Measurements from ENCODE around the gene RBM3.

Gene RBM3

DNA sequence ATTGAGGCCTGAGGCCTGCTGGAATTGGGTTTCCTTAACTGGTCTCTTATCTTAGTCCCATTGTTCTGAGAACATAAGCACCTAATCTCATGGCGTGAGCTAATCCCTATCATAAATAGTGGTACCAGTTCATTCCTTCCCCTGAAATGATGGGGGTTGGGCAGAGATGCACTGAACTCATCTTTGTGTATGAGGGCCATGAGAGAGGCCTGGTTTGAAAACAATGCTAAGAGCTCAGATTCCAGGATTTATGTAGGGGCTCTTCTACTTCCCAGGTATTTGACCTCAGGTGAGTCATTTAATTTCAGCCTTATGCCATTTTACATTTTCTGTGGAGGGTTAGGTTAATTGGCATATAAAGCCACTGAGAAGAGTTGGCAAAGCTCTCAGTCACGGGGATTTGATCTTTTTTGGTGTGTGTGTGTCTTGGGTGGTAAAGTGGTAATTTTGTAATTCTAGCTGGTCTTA lies 4.4 kb downstream of the RBM3 start:
- DNase-seq: no peak

GRCh38 chrX:48579259-48579658 lies 5.0 kb downstream of the RBM3 start:
- DNase-seq: no peak

DNA sequence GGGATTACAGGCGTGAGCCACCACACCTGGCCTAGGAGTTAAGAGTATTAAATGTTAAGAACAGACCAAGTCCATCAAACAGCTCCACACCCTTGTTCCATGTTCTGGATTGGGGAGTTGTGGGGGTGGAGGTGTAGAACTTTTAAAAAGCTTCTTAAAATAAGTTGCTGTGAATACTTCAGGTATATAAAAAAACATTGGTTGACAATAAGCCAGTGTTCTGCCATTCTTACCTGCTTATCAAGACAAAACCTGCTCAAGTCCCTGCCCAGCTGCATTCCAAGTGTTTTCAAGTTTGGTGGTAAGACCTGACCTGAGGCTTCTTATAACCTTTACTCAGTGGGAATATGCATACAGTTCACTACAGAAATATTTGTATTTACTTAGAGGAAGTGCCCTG lies 6.4 kb downstream of the RBM3 start:
- no peak for DNase-seq

GRCh38 chrX:48584698-48585097 lies 10.4 kb downstream of the RBM3 start:
- no peak for DNase-seq

- no peak for DNase-seq
These were observed 15.3 kb downstream of the RBM3 start for GRCh38 chrX:48589482-48590162.

DNA sequence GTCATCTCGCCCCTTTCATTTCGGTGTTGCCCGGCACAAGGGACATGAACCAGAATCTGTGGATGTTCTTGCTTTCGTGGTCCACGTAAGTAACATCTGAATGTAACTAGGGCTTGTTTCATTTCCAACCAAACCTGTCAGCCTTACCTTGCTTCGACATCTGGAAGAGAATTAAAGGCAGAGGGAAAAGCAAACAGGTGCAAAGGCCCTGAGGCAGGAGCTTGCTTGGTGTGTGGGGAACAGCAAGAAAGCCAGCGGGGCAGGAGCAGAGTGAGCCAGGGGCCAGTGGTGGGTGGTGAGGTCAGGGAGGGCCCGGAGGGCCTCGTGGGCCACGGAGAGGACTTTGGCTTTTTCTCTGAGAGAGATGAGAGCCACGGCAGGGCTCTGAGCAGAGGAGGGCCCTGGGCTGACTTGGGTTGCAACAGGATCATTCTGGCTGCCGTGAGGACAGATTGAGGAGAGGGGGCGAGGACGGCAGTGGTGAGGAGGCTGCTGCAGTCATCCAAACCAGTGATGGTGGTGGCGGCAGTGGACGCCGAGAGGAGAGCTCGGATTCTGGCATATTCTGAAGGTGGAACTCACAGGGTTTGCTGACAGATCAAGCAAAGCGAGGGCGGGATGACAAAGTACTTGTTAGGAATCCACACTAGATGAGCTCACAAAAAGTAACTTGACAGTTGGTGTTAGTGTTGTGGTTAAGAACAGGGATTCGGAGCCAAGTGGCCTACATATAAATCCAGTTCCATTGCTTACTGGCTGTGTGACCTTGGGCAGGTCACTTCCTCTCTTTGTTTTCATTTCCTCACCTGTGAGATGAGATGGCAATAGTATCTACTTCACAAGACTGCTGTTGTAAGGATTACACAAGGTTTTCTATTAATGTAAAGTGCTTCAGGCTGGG lies 16.2 kb downstream of the RBM3 start:
- DNase-seq: no peak

GRCh38 chrX:48591255-48591791 lies 17.0 kb downstream of the RBM3 start:
- DNase-seq: no peak

GRCh38 chrX:48592971-48593370 lies 18.7 kb downstream of the RBM3 start:
- DNase-seq: no peak

DNA sequence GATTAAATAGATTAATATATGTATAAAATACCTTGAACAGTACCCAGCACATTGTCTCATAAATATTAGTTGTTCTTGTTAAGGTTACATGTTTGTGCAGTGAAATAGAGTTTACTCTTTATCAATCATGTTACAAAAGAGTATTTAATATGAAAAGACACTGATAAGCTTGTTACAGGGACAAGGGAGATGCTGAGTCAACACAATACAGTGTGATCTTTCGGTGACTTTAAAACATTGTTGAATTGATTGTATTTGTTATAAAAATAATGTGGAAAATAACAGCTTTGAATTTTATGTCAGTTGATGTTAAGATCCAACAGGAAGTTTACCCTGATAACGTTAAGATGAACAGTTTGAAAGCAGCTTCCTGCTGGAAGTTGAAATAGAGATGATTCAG lies 21.6 kb downstream of the RBM3 start:
- DNase-seq: no peak

GRCh38 chrX:48597353-48598264 lies 23.3 kb downstream of the RBM3 start, which contains the start of gene WDR13:
Gene WDR13 (plus strand): TSS chrX:48597492. CDS start chrX:48597997, 505 bp downstream.
- DNase-seq: peak; percentile 87

GRCh38 chrX:48598614-48599013 lies 24.3 kb downstream of the RBM3 start:
- DNase-seq: no peak

DNA sequence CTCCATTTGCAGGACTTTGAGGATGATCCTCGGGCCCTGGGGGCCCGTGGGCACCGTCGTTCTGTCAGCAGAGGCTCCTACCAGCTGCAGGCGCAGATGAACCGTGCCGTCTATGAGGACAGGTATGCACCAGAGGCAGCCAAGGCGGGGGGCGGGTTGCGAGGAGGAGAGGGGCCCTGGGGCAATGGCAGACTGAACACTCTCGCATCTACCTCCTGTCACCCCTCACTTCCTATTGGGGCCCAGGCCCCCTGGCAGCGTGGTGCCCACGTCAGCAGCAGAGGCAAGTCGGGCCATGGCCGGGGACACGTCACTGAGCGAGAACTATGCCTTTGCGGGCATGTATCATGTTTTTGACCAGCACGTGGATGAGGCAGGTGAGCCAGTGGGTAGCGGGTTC lies 25.1 kb downstream of the RBM3 start:
- no peak for DNase-seq

DNA sequence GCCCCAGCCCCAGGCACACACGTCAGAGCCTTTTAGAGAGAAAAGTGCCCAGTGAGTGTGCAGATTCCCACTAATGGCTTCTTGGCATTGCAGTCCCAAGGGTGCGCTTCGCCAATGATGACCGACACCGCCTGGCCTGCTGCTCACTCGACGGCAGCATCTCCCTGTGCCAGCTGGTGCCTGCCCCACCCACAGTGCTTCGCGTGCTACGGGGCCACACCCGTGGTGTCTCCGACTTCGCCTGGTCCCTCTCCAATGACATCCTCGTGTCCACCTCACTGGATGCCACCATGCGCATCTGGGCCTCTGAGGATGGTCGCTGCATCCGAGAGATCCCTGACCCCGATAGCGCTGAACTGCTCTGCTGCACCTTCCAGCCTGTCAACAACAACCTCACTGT lies 25.9 kb downstream of the RBM3 start:
- no peak for DNase-seq

DNA sequence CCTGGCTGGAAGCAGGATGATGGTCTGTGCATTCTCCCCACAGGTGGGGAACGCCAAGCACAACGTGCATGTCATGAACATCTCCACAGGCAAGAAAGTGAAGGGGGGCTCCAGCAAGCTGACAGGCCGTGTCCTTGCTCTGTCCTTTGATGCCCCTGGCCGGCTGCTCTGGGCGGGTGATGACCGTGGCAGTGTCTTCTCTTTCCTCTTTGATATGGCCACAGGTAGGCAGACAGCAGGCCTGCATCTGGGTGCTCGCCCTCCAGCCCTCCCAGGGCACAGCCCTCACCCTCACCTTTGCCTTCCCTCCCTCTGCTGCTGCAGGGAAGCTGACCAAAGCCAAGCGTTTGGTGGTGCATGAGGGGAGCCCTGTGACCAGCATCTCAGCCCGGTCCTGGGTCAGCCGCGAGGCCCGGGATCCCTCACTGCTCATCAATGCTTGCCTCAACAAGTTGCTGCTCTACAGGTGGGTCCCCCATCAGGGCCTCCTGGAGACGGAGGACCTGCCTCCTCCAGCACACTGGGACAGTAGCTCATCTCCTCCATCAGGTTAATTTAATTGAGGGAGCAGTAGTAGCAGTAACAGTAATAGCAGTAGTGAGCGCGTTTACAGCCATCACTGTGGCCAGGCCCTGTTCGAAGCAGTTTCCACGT lies 27.6 kb downstream of the RBM3 start:
- no peak for DNase-seq

DNA sequence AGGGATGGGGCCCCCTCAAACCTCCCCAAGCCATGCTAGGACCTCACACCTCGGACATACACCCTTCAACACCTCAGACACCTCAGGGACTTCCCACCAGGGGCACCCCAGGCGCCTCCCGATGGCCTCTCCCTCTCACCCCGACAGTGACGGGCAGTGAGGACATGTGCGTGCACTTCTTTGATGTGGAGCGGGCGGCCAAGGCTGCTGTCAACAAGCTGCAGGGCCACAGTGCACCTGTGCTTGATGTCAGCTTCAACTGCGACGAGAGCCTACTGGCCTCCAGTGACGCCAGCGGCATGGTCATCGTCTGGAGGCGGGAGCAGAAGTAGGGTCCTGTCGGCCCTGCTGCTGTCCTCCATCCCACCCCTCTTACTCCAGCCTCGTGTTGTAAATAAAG lies 30.4 kb downstream of the RBM3 start:
- DNase-seq: no peak

GRCh38 chrX:48606091-48606490 lies 31.8 kb downstream of the RBM3 start:
- DNase-seq: no peak

- DNase-seq: no peak
These were observed 37.4 kb downstream of the RBM3 start for GRCh38 chrX:48611703-48612102.

- DNase-seq: no peak
These were observed 39.3 kb downstream of the RBM3 start for GRCh38 chrX:48613502-48614160.

DNA sequence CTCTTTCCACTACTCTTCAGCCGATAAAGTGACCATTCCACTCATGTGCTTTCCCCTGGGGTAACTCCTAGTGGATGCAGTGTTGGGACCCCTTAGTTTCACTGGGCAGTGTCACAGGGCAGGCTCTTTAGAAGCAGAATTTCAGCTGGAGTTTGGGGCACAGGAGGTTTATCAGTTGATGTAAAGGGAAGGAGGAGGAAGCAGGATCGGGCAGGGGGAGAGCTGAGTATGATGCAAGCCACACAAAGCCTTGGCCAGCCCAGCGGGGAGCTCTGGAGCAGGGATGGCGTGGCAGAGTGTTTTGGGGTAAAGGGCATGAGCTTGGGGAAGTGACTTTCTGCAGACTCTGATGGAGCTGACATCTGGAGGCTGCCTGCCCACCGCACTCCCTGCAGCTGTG lies 42.3 kb downstream of the RBM3 start:
- no peak for DNase-seq

GRCh38 chrX:48617542-48618340 lies 43.5 kb downstream of the RBM3 start:
- no peak for DNase-seq
